Fibroblast of skin of left biceps (primary cell): ENCODE measurements around the gene METTL8.
"Not testable (repeated sequence)": the region's sequence is repeated elsewhere in the genome, so short reads cannot be mapped to it uniquely, and the experiment has no call there.

ENCODE experiments used
- DNase-seq, 2 experiments: peaks; one replicate each; pipeline ENCODE4 v3.0.0-alpha.2; 2013; ENCODE audit warnings: low read depth in 2 of 2

The METTL8 gene

GRCh38 chr2:171345971-171346722, 87.6 kb downstream of the METTL8 start:
- DNase-seq = no peak

- DNase-seq = no peak
These were observed 89.6 kb downstream of the METTL8 start for GRCh38 chr2:171344182-171344581.

DNA sequence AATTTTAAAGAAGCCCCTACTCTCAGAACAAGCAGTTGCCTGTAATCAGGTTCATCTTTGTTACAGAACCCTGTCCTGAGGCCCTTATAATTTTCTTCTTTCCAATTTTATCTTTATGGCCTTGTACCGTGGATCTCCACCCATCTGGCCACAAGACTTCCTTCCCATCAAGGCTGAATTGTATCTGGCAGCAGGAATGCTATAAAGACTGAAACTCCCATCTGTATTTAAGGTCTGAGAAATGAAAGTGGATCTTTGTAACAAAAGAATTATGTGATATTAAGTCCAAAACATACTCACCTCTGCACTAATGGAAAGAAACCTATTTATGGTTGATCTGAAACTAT, 91.8 kb downstream of the METTL8 start:
- DNase-seq = no peak

GRCh38 chr2:171341394-171342066, 92.3 kb downstream of the METTL8 start:
- no peak for DNase-seq

DNA sequence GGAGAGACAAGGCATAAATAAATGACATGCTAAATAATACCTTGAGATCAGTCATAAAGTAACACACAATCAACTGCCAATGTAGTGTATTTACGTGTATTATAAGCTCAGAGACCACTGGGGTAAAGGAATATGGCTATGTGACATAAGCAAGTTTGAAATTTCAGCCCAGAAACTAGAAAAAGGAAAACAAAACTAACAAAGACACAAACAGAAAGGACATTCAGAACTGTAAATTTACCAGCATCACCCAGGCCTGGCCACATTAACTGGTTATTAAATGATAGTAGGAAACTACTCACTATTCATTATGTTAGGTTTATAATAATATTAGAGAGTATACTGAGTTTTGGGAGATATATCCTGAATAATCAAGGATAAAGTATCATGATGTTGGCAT, 98.8 kb downstream of the METTL8 start:
- no peak for DNase-seq

DNA sequence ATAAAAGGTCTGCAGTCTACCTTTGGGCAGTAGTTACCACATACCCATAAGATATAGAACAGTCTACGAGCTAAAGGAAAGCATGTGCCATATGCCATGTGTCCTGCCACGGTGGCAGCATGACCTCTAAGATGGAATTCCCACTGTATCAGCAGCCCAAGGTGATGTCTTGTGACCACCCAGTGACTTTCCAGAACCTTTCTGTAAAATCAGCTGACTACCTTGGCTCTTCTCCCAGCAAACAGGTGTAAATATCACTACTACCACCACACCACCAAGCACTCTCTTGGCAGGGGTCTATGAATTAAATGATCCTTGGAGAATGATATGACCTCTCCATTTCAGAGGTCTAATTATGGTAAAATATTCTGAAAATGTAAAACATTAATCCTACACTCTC, 99.6 kb downstream of the METTL8 start:
- DNase-seq = no peak

DNA sequence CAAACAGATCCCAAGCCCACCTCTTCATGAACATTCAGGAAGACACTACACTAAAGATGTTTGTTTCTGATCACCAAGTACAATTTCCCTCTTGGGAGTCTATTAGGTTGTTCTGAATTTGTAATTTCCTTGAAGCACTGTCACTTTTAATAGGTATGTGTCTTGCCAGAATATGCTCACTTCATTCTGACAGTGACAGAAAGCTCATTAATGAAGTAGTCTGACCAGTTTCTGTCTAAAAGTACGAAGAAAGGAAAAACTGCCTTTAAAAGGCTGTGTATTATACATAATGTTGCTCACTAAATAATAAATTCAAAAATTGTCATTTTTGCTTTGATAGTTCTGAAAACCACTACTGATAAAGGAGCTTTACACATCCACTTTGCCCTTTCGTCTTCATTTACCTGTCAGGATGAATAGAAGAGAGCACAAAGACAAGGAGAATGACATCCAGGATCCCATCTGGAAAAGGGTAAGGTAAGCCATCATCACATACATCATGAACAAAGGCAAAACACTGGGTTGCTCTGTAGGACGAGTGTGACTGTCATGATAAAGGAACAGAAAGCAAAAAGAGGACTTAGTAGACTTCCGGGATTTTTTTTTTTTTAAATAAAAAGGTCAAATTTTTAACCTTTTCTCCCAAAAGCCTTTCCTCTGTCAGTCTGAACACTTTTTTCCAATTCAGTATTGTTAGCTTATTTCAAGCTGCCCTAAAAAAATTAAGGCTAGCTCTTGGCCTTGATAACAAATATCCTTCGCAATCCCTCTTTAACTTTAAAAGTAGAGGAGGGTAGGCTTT, 103.4 kb downstream of the METTL8 start:
- DNase-seq = no peak

GRCh38 chr2:171327043-171327496, 106.7 kb downstream of the METTL8 start:
- DNase-seq = no peak

- DNase-seq = no peak
These were observed 107.8 kb downstream of the METTL8 start for GRCh38 chr2:171325886-171326585.

- DNase-seq = no peak
These were observed 109.7 kb downstream of the METTL8 start for GRCh38 chr2:171323971-171324528.

GRCh38 chr2:171322928-171323327, 110.9 kb downstream of the METTL8 start:
- DNase-seq = no peak

DNA sequence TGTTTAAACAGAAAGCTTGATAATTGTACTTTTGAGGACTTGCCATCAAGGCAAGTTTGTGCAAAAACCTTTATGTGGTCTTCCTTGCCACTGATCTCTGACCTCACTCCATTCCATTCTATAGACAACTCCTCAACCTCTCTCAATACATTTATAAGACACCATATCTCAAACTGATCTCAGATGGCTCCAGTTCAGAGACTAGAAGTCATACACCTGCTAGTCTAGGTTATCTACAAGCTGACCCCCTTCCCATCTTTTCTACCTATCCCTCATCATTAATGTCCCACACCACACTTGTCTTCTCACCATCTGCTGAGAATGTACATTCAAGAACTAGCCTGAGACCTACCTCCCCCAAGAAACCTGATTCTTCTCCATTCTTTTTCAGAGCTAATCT, 113.1 kb downstream of the METTL8 start:
- no peak for DNase-seq

DNA sequence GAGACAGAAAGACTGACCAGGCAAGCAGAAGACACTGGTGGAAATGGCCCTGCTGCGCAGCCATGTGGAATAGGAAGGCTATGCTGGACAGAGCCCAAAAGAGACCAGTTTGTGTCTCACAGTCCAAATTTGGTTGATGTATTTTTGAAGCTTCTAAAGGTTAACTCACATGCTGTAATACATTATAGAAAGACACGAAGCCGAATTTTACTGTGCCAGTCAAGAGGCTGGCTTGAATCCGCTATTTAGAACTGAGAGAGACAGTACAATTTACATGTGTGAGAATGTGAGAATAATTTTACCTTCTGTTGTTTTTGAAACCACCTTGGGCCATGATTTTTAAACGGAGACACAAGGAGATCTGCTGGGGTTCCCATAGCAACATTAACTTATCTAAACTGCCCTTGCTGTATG, 113.6 kb downstream of the METTL8 start:
- DNase-seq = no peak

DNA sequence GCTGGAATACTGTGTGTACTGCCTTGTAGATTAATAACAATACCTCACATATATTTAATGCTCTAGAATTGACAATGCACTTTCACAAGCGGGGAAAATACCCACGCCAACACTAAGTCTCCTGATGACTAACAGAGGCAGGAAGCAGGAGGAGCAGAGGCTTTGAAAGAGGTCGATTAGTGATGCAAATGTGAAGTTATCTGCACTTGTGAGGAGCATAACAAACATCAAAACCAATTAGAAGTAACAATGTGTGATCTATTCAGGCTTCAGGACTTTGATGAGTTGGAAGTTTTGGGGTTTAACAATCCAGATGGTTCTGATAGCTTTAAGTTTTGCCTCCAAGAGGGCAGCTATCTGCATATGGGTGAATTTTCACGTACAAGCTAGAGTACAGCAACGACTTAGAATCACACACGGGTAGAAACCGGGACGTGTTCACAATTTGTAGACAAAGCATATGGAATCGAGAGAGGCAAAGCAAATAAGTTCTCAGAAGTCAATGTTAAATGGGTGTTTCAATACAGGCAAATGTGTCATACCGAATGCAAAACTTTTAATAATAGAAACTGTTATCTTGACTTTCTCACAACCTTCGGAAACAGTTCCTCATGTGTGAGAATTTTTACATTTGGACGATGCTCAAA, 114.5 kb downstream of the METTL8 start:
- DNase-seq = no peak

DNA sequence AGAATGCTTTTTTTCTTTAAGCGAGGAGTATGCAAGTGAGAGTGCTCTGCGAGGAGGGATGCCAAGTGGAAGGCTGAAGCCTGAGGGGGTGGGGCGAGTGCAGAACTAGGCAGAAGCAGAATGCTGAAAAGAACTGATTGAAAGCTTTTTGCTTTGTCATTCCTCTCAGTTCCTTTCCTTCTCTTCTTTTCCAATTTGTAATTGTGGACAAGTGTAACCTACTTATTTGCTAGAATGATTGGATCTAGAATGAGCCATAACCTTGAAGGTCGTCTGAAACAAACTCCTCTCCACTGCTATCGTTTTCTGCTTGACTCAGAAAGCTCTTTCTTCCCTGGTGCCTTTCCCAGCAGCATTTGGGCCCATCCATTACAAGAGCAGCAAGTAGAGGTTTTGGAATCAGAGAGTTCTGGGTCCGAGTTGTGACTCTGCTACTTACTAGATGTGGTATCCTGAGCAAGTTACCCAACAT, 115.3 kb downstream of the METTL8 start:
- DNase-seq = no peak

DNA sequence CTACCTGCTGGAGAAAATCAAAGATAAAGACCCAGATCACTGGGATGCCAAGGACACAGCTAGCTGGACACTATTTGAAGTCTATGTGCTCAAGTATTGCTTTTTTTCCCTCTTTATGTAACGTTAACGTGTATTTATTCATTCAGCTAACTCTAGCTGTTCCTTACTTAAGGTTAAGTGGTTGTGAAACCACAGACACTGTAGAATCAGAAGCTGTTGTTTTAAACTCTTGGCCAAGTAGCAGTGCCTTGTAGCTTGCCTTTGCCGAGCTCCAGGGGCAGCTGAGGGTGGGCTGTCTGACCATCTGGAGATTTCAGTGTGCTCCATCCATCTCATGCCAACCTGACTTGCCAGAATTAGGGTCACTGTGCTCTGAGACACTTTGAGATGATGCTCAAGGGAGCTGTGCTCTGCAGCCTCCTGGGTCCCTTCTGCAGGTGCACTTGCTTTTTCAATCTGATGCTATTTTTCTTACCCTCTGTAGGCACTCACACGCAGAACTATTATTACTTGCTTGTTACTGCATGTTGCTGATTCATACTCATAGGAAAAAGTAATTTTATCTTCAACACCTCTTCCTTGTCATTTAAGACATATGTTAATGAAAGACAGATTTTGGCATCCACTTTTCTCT, 116.2 kb downstream of the METTL8 start:
- DNase-seq = no peak

DNA sequence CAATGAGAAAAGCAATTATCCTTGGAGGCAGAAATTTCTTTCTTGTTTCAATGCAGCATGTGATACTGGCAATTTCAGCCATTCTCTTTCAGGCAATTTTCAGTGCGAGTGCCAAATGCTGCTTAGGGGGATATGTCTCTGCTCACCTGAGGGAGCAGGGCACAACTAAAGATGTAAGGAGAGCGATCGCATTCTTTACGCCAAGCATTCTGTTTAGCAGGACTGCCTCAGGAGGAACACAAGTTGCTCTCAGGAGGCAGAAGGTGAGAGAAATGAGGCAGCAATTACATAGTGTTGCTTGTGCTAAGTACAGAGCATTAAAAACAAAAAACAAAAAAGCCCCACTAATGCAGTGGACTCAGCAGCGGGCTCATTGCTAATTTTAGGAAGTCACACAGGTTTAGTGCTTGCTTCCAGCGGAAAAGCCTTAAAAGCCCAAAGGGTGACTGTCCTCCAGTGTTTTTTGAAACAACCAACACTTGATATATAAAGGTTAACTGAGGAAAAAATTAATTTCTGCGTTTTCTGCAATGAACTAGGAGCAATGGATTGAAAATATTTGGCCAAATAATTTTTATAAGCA, 116.9 kb downstream of the METTL8 start:
- DNase-seq = no peak

- no peak for DNase-seq
These were observed 117.6 kb downstream of the METTL8 start for GRCh38 chr2:171316220-171316619.

DNA sequence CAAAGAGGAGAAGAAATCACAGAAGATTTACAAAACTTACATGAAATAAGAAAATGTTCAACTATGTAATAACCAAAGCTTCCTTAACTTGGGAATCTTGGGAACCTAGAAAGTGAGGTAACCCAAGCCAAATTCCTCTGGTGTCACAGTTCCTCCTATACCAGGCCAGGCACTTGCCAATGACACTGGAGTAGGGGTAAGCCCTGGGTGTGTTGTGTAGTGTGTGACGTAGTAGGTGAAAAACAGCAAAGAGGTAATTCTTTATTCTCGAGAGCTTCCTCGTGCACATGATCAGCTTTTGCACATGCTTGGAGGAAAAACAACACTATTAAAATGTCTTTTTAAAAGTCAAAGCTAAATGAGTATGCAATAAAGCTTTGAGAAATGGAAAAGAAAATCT, 118.0 kb downstream of the METTL8 start:
- DNase-seq = no peak

DNA sequence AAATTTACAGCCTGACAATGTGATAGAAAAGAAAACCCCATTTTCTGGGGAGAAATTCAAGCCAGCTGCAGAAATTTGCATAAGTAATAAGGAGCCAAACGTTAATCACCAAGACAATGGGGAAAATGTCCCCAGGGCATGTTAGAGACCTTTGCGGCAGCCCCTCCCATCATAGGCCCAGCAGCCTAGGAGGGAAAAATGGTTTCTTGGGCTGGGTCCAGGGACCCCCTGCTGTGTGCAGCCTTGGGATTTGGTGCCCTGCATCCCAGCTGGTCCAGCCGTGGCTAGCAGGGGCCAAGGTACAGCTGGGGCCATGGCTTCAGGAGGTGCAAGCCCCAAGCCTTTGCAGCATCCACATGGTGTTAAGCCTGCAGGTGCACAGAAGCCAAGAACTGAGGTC, 121.6 kb downstream of the METTL8 start:
- not testable (repeated sequence) for DNase-seq
